ENCODE results near the gene DNAH5.

The DNAH5 gene

GRCh38 chr5:13662626-13663025 is 281.9 kb downstream of the DNAH5 start:
- no peak overlapping the region for H3K9ac ChIP-seq
- H3K4me1 ChIP-seq (ENCODE audit: low read depth, poor library complexity, severe bottlenecking) = no peaks in the 10 kb centered on the region
- H3K4me2 ChIP-seq = no peak overlapping the region
- H3K27me3 ChIP-seq (ENCODE audit: insufficient read depth, low read depth) = no peaks in the 10 kb centered on the region
- H2AFZ ChIP-seq (ENCODE audit: low read depth) = no peak overlapping the region
- H3K27ac ChIP-seq = no peak overlapping the region
- TF ChIP-seq, protein P1, sequence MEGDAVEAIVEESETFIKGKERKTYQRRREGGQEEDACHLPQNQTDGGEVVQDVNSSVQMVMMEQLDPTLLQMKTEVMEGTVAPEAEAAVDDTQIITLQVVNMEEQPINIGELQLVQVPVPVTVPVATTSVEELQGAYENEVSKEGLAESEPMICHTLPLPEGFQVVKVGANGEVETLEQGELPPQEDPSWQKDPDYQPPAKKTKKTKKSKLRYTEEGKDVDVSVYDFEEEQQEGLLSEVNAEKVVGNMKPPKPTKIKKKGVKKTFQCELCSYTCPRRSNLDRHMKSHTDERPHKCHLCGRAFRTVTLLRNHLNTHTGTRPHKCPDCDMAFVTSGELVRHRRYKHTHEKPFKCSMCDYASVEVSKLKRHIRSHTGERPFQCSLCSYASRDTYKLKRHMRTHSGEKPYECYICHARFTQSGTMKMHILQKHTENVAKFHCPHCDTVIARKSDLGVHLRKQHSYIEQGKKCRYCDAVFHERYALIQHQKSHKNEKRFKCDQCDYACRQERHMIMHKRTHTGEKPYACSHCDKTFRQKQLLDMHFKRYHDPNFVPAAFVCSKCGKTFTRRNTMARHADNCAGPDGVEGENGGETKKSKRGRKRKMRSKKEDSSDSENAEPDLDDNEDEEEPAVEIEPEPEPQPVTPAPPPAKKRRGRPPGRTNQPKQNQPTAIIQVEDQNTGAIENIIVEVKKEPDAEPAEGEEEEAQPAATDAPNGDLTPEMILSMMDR (conservative IDR thresholded peaks at IDR 0.05; ENCODE audit: low read depth, low read length) = no peak
- no peak overlapping the region for H3K4me3 ChIP-seq (IDR thresholded peaks at IDR 0.05; ENCODE audit: insufficient read depth, low read depth, low read length)
- no peaks in the 10 kb centered on the region for H3K79me2 ChIP-seq (ENCODE audit: insufficient read depth, low read depth)
- no peaks in the 10 kb centered on the region for H3K36me3 ChIP-seq (ENCODE audit: insufficient read depth)
- H4K20me1 ChIP-seq (ENCODE audit: insufficient read depth) = no peaks in the 10 kb centered on the region

DNA sequence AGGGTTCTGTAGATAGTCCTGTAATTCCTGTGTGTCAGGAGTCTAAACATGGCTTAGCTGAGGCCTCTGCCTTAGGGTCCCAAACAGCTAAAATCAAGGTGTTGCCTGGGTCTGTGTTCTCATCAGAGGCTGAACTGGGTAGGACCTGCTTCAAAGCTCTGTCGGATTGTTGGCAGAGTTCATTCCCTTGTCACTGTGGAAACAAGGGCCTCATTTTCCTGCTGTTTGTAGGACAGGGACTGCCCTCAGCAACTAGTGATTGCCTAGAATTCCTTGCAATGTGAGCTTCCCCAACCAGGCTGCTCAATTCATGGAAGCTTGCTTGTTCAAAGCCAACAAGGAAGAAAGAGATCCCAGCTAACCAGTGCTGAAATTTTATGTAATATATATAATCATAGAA is 283.2 kb downstream of the DNAH5 start:
- H3K4me1 ChIP-seq (ENCODE audit: low read depth, poor library complexity, severe bottlenecking) = no peaks in the 10 kb centered on the region
- H2AFZ ChIP-seq (ENCODE audit: low read depth) = no peak overlapping the region
- no peak overlapping the region for H3K27ac ChIP-seq
- no peak overlapping the region for H3K4me2 ChIP-seq
- H3K79me2 ChIP-seq (ENCODE audit: insufficient read depth, low read depth) = no peaks in the 10 kb centered on the region
- no peaks in the 10 kb centered on the region for H3K27me3 ChIP-seq (ENCODE audit: insufficient read depth, low read depth)
- TF ChIP-seq, protein P1 (conservative IDR thresholded peaks at IDR 0.05; ENCODE audit: low read depth, low read length) = no peak
- no peak overlapping the region for H3K4me3 ChIP-seq (IDR thresholded peaks at IDR 0.05; ENCODE audit: insufficient read depth, low read depth, low read length)
- no peak overlapping the region for H3K9ac ChIP-seq
- H3K36me3 ChIP-seq (ENCODE audit: insufficient read depth) = no peaks in the 10 kb centered on the region
- no peaks in the 10 kb centered on the region for H4K20me1 ChIP-seq (ENCODE audit: insufficient read depth)

- no peaks in the 10 kb centered on the region for H3K4me1 ChIP-seq (ENCODE audit: low read depth, poor library complexity, severe bottlenecking)
- no peak overlapping the region for H3K27ac ChIP-seq
- TF ChIP-seq, protein P1 (conservative IDR thresholded peaks at IDR 0.05; ENCODE audit: low read depth, low read length) = no peak
Measured at GRCh38 chr5:13660072-13660471, 284.4 kb downstream of the DNAH5 start.

DNA sequence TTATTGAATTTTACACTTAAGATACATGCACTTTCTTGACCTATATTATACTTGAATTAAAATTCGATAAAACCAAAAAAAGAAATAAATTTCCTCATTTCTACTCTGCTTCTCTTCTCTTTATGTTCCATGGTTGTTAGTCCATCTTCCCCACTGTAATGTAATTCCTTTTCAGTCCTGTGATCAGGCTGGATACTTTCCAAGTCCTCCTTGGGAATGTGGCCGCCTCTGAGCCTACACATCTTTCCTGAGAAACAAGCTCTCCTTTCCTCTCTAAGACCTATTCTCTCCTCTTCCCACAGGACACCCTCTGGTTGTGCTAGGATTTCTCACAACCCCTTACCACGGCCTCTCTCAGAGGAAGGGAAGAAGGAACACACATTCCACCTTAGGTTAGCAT is 285.1 kb downstream of the DNAH5 start:
- TF ChIP-seq, protein P1 (conservative IDR thresholded peaks at IDR 0.05; ENCODE audit: low read depth, low read length) = no peak
- Histone ChIP-seq H2AFZ (ENCODE audit: low read depth) (no peak overlapping the region), H3K27me3 (ENCODE audit: insufficient read depth, low read depth) (no peaks in the 10 kb centered on the region), H3K79me2 (ENCODE audit: insufficient read depth, low read depth) (no peaks in the 10 kb centered on the region), H3K36me3 (ENCODE audit: insufficient read depth) (no peaks in the 10 kb centered on the region), H3K9ac (no peak overlapping the region), H3K4me3 (IDR thresholded peaks at IDR 0.05; ENCODE audit: insufficient read depth, low read depth, low read length) (no peak overlapping the region), H3K4me2 (no peak overlapping the region), H4K20me1 (ENCODE audit: insufficient read depth) (no peaks in the 10 kb centered on the region), H3K4me1 (ENCODE audit: low read depth, poor library complexity, severe bottlenecking) (no peaks in the 10 kb centered on the region), H3K27ac (no peak overlapping the region)

More at GRCh38 chr5:13660072-13660471, 284.4 kb downstream of the DNAH5 start:
- H3K36me3 ChIP-seq (ENCODE audit: insufficient read depth) = no peaks in the 10 kb centered on the region
- H3K4me3 ChIP-seq (IDR thresholded peaks at IDR 0.05; ENCODE audit: insufficient read depth, low read depth, low read length) = no peak overlapping the region
- H4K20me1 ChIP-seq (ENCODE audit: insufficient read depth) = no peaks in the 10 kb centered on the region
- no peak overlapping the region for H2AFZ ChIP-seq (ENCODE audit: low read depth)
- no peaks in the 10 kb centered on the region for H3K79me2 ChIP-seq (ENCODE audit: insufficient read depth, low read depth)
- no peak overlapping the region for H3K4me2 ChIP-seq
- H3K27me3 ChIP-seq (ENCODE audit: insufficient read depth, low read depth) = no peaks in the 10 kb centered on the region
- no peak overlapping the region for H3K9ac ChIP-seq
